ENCODE data around the gene EME1. TPM values are rescaled to one million over a fixed set of nuclear protein-coding genes. Genes with fewer than 3 reads are reported as not detected.

The EME1 gene
- total and polyA plus RNA-seq, 2 of the 8 experiments (the other 6 are each of a cell fraction or from before 2014, with no cell fraction given): 13.9 to 16.3 TPM

DNA sequence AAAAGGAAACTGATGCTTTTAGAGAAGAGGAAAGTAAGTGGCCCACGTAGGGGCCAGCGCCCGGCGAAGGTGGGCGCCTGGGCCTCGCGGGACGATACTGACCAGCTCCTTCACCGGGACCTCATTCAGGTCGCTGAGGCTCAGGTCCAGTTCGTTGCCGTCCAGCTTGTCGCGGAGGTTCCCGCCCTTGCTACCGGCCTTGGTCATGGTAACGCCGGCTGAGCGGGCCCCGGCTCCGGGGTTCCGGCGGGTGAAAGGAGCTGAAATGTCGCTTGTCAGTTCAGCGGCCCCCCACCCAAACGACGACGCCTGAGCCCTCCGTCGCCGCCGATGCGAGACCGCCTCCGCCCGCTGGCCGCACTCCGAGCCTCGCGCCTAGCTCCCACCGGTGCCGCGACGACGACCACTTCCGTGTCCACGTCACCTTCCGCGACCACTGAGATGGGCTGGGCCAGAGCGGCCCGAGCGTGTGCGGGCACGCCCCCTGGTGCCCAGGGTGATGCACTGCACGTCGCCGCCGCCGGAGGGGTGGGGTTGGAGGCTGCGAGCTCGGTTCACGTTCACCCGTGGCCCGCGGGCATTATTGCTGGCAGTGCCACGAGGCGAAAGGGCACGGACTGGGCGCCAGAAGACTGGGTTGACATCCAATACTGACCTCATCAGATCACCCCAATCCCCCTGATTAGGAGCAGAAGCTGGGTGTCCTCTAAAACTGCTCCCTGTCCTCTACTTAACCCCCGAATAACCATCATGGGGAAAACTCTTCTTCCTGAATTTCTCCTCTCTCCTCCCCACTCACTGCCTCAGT, 24.3 kb downstream of the EME1 start, which contains the start of gene LRRC59:
TSS of gene LRRC59 (minus strand) at position 413 of the 808 bp plus-strand sequence. CDS start at position 207, 206 bp downstream.
- H3K4me2 ChIP-seq (ENCODE audit: insufficient read depth in 1 of 2, low read depth in 2 of 2, low read length in 2 of 2): peak within 1 kb of the TSS; percentile 94 to 97
- ChIA-PET CTCF (ENCODE audit: partially characterized antibody) (interaction anchor here (0.5 to 5.5 kb wide), 58 partner anchors 9 to 1803 kb away, joined by 3 to 87 read pairs (median 5); partner anchors contain the start of genes ACSF2, CHAD, EME1 and MRPL27), POLR2A (ENCODE audit: partially characterized antibody) (interaction anchor here (0.6 to 27.4 kb wide), 15 partner anchors 8 to 227 kb away, joined by 3 to 313 read pairs (median 5); partner anchors contain the start of genes ACSF2, EME1, MRPL27 and RSAD1)
- 3% methylated on average over 69 of the region's 70 CpGs; no CpG with 5 or more reads in 1 of the 2 experiments for WGBS, 2 experiments (ENCODE audit: extremely low coverage in 1 of 2, insufficient coverage in 1 of 2, insufficient read length in 1 of 2, insufficient replicate concordance in 2 of 2, low coverage in 1 of 2, low lambda C conversion rate in 2 of 2, missing lambda C conversion rate in 1 of 2)
- H3K14ac ChIP-seq (ENCODE audit: insufficient read length): no peak within 1 kb of the TSS
- peaks cover 0 to 12% of the 10 kb centered on the region in 2 experiments for H4K20me1 ChIP-seq (replicated peaks in 1 of 2; ENCODE audit: control insufficient read depth in 1 of 2, insufficient read depth in 2 of 2, low read length in 2 of 2)
- no peak for FAIRE-seq
- H4K8ac ChIP-seq (ENCODE audit: extremely low read depth, insufficient read depth, low read length): peak within 1 kb of the TSS; percentile 95
- 0 out of 2 replicates have a peak within 1 kb of the TSS, but pooled peaks have one; percentile 61 for H2BK15ac ChIP-seq (ENCODE audit: low read length)
- peaks cover 0 to 18% of the 10 kb centered on the region in 2 experiments; a peak in 3 of 4 replicates for H3K79me2 ChIP-seq (ENCODE audit: control insufficient read depth in 1 of 2, insufficient read depth in 2 of 2, low read length in 2 of 2)
- no peaks in the 10 kb centered on the region; a peak in 3 of 7 replicates for H3K4me1 ChIP-seq (replicated peaks in 1 of 4; ENCODE audit: control insufficient read depth in 3 of 4, insufficient read depth in 4 of 4, low read length in 3 of 4)
- H4K91ac ChIP-seq (replicated peaks; ENCODE audit: insufficient read length, low read length): no peak within 1 kb of the TSS
- peak within 1 kb of the TSS; percentile 80; the same call in 1 of the 2 replicates for H2BK12ac ChIP-seq (ENCODE audit: low read depth, low read length)
- H2BK5ac ChIP-seq (ENCODE audit: low read depth, low read length): 0 out of 2 replicates have a peak within 1 kb of the TSS, but pooled peaks have one; percentile 35
- no peak within 1 kb of the TSS for H2AK5ac ChIP-seq (ENCODE audit: low read depth, low read length)
- H2AFZ ChIP-seq (ENCODE audit: low read length): peak within 1 kb of the TSS; percentile 91
- H3K79me1 ChIP-seq (ENCODE audit: low read depth, low read length): peaks cover 5% of the 10 kb centered on the region
- peaks cover 0 to 3% of the 10 kb centered on the region in 2 experiments; a peak in 1 of 4 replicates for H3K9me3 ChIP-seq (ENCODE audit: insufficient read depth in 2 of 2, low read depth in 1 of 2, low read length in 1 of 2)
- peaks cover 24 to 28% (median 27%) of the 10 kb centered on the region in 4 experiments for H3K36me3 ChIP-seq (ENCODE audit: control insufficient read depth in 2 of 4, insufficient read depth in 4 of 4, low read length in 3 of 4)
- H3K4me3 ChIP-seq (ENCODE audit: extremely low read depth in 1 of 4, insufficient read depth in 2 of 4, low read depth in 3 of 4, low read length in 4 of 4): peak within 1 kb of the TSS; percentile 64 to 92 (median 80)
- no peak within 1 kb of the TSS for H4K5ac ChIP-seq (ENCODE audit: insufficient read length, low read depth, low read length)
- H3K23ac ChIP-seq (ENCODE audit: insufficient read length): no peak within 1 kb of the TSS
- H3K23me2 ChIP-seq (ENCODE audit: low read depth, low read length): peaks cover 7% of the 10 kb centered on the region; the same call in 1 of the 2 replicates
- peak within 1 kb of the TSS; percentile 82; the same call in 1 of the 2 replicates for H3K18ac ChIP-seq (ENCODE audit: extremely low read depth, low read length)
- H3K4ac ChIP-seq (replicated peaks; ENCODE audit: insufficient read length, low read depth, low read length): no peak within 1 kb of the TSS
- peak within 1 kb of the TSS; percentile 67 to 88 (median 75) for H3K9ac ChIP-seq (replicated peaks in 1 of 4; ENCODE audit: extremely low read depth in 1 of 4, low read depth in 3 of 4, low read length in 3 of 4)
- no peak within 1 kb of the TSS; the same call in 1 of the 2 replicates for H3K27ac ChIP-seq (ENCODE audit: low read depth, low read length)
- no peaks in the 10 kb centered on the region for H3K27me3 ChIP-seq (replicated peaks in 1 of 4; ENCODE audit: control insufficient read depth in 3 of 4, extremely low read depth in 1 of 4, insufficient read depth in 3 of 4, low read length in 3 of 4)
- DNase-seq (ENCODE audit: low read depth in 1 of 2, low spot score in 2 of 2): peak; percentile 23 to 98
- peak within 1 kb of the TSS; percentile 18 for H2BK120ac ChIP-seq (replicated peaks; ENCODE audit: low read depth, low read length)
- H3K56ac ChIP-seq (replicated peaks; ENCODE audit: insufficient read length, low read depth, low read length): no peak within 1 kb of the TSS
- H2BK20ac ChIP-seq (ENCODE audit: low read length): no peak within 1 kb of the TSS
- TF ChIP-seq, protein P1, sequence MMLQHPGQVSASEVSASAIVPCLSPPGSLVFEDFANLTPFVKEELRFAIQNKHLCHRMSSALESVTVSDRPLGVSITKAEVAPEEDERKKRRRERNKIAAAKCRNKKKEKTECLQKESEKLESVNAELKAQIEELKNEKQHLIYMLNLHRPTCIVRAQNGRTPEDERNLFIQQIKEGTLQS (IDR thresholded peaks at IDR 0.05; ENCODE audit: insufficient read depth, low read depth, low read length): peak; percentile 51; the same call in 1 of the 2 replicates
- TF ChIP-seq SIX5 (IDR thresholded peaks at IDR 0.05; ENCODE audit: low read depth, low read length): no peak
- TF ChIP-seq KDM1A (IDR thresholded peaks at IDR 0.05; ENCODE audit: borderline replicate concordance, low read length): no peak
- no peak for TF ChIP-seq NANOG (IDR thresholded peaks at IDR 0.05; ENCODE audit: insufficient read depth, low read depth, low read length, poor library complexity, severe bottlenecking)

Measured in H1 (cell line).